ENCODE measurements around the gene FOXF2. TPM values are rescaled to one million over a fixed set of nuclear protein-coding genes. Genes with fewer than 3 reads are reported as not detected.
"Not testable (repeated sequence)": the region's sequence is repeated elsewhere in the genome, so short reads cannot be mapped to it uniquely, and the experiment has no call there.

FOXF2 gene
- not detected for total RNA-seq

- ChIA-PET CTCF (interaction anchor here (1.9 kb wide), 1 partner anchor 9 kb away, joined by 8 read pairs; no protein-coding TSS in a partner anchor), POLR2A (no interaction called here)
Observed at GRCh38 chr6:1389369-1390132, at the start of gene FOXF2. FOXF2 (plus strand) TSS chr6:1389576; CDS start chr6:1389948, 372 bp downstream.

DNA sequence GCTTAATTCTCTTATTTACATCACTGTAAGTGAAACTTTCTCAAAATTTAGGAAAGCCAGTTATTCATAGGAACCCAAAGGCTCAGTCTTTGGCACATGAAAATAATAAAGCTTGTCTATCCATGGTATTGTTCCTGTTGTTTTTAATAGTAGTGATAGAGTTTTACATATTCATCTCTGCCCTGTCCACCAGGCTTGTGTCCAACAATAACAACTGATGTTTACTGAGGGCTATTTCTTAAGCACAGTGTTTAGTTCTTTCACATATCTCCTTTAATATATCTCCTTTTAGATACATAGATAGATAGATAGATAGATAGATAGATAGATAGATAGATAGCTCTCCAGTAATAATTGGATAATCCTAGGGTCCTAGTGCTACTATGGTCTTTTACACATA is 43.3 kb upstream of the FOXF2 start:
- POLR2A ChIA-PET, result no interaction called here
- CTCF ChIA-PET, result no interaction called here

GRCh38 chr6:1346558-1347091 is 42.8 kb upstream of the FOXF2 start:
- POLR2A ChIA-PET, result no interaction called here
- CTCF ChIA-PET, result no interaction called here

DNA sequence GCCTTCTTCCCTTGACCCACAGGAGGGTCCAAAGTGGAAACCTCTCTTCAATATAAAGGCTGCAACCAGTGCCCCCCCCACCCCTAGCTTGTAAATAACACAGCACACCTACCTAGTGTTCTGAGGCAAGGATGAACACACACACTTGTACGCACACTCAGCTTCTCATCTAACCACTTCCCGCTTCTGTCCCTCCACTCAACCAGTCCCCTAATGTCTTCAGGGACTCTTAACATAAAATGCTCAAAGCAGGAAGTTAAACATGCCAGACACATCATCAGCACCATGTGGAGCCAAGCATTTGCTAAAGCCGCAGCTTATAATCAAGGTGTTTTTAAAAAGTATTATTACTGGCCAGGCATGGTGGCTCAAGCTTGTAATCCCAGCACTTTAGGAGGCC is 42.2 kb upstream of the FOXF2 start:
- ChIA-PET CTCF (interaction anchor here (0.6 kb wide), 1 partner anchor 37 kb away, joined by 3 read pairs; no protein-coding TSS in a partner anchor), POLR2A (no interaction called here)

DNA sequence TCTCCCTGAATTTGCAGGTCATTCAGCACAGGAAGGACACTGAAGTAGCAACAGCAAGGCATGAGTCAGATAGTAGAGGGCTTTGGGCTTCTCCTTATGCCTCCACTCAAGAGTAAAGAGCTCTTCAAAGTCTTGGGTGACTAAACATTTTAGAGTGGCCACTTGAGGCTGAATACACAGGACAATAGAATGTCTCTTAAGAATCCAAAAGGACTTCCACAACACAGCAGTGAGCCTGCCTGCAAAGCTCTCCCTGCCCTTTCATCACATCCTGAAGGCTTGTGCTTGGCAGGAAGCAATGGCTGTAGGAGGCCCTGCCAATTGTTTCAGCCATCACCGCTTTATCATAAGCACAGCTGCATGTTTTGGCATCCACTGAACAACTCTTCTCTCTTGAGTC is 40.7 kb upstream of the FOXF2 start:
- ChIA-PET CTCF (no interaction called here), POLR2A (no interaction called here)

DNA sequence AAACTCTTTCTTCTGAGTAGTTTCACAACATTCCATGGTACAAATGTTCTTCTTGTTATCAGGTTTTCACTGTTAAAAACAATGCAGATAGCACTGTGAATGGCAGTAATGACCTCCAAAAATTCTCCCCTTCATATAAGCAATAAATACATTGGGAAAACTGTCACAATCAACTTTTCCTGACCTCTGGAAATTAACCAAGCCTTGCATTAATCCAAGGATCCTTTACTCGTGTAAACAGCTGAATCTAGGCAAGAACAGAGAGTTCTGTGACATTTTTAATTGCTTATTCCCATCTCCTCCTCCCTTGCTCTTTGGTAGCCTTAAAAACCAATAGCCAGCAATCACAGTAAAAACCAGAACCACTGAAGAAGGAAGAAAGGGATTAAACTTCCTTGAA is 39.7 kb upstream of the FOXF2 start:
- CTCF ChIA-PET, result no interaction called here
- POLR2A ChIA-PET, result no interaction called here

GRCh38 chr6:1351381-1352008 is 37.9 kb upstream of the FOXF2 start:
- ChIA-PET CTCF (no interaction called here), POLR2A (no interaction called here)

GRCh38 chr6:1355068-1355467 is 34.3 kb upstream of the FOXF2 start:
- CTCF ChIA-PET, POLR2A ChIA-PET: not testable (repeated sequence)

- CTCF ChIA-PET, POLR2A ChIA-PET: not testable (repeated sequence)
Observed at GRCh38 chr6:1361717-1362116, 27.7 kb upstream of the FOXF2 start.

DNA sequence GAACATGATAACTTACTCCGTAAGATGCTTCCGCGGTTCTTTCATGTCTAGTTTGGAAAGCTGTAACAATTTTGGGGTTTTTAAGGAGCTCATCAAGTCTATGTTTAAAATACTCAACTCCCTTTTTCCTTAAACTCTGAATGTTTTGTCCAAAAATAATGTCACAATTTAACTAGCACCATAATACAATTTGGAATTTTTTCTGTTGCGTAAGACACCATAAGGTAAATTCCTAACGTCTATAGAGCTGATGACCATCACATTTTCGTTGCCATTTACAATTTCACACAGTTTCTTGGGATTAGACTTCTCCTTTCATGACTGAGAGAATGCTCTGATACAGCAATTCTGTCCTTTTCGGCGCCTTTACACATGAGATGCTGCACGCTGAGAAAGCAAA is 26.7 kb upstream of the FOXF2 start:
- ChIA-PET CTCF (no interaction called here), POLR2A (no interaction called here)

DNA sequence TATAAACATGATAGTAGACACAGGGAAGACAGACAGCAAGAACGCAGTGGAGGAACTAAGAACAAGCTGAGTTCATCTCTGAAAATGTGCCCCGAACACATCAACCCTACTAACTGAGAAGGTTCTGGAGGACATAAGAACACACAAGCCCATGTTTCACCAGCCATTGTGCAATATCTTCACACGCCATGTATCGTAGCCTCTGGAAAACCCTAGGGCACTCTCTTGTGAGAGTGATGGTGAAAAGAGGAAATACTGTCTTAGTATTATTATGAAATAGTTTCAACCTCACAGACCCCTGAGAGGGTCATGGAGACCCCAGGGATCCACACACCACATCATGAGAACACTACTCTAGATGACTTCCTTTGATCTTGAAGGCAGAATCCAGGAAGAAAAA is 26.1 kb upstream of the FOXF2 start:
- ChIA-PET CTCF (no interaction called here), POLR2A (no interaction called here)

DNA sequence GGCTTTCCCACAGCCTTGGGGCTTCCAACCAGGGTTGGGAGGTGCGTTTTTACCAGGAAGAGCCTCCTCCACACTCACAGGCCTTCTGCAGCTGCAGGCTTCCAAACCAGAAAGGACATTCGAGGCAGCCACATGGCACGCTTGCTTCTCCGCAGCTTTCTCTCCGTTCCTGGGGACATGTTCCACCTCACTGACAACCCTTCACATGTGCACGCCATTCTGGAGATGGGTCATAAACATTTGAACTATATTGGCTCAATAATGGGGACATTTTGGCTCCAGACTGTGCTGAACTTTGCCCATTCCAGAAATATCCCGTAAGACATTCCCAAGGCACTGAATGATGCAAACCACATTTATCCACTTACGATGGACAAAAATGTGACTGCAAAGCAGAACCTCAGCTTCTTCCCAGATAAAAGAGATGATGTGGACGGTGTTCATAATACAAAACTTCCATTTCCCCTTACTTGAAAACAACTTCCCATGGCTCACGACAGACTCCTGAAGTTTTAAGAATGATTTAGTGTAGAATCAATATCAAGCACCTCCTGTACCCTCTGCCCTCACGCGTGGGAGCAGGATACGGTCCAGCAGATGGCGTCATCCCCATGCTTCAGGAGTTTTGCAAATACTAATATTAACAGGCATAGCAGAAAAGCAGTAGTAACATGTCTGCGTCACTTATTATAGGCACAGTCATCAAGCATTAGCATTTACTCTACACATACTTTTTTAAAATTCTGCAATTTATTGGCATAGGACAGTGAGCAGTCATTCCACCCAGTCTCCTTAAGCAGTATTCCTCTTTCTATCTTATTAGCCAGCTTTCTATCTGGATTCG is 25.4 kb upstream of the FOXF2 start:
- CTCF ChIA-PET, result no interaction called here

GRCh38 chr6:1364791-1365190 is 24.6 kb upstream of the FOXF2 start:
- POLR2A ChIA-PET, result no interaction called here
- CTCF ChIA-PET, result no interaction called here

More for the DNA sequence above, 25.4 kb upstream of the FOXF2 start:
- POLR2A ChIA-PET, result no interaction called here

- CTCF ChIA-PET, result no interaction called here
- POLR2A ChIA-PET, result no interaction called here
Observed at GRCh38 chr6:1365686-1366085, 23.7 kb upstream of the FOXF2 start.

DNA sequence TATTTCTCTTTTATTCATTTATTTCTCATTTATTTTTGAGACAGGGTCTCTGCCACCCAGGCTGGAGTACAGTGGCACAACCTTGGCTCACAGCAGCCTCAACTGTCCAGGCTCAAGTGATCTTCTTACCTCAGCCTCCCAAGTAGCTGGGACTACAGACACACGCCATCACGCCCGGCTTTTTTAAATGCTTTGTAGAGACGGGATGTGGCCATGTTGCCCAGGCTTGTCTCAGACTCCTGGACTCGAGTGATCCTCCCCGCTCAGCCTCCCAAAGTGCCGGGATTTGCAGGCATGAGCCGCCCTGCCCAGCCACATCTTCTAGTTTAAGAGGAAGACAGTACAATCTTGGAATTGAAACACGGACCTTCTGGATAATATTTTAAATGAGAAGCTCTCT is 21.6 kb upstream of the FOXF2 start:
- ChIA-PET POLR2A (no interaction called here), CTCF (no interaction called here)

GRCh38 chr6:1368940-1369339 is 20.4 kb upstream of the FOXF2 start:
- POLR2A ChIA-PET, result no interaction called here
- CTCF ChIA-PET, result no interaction called here

DNA sequence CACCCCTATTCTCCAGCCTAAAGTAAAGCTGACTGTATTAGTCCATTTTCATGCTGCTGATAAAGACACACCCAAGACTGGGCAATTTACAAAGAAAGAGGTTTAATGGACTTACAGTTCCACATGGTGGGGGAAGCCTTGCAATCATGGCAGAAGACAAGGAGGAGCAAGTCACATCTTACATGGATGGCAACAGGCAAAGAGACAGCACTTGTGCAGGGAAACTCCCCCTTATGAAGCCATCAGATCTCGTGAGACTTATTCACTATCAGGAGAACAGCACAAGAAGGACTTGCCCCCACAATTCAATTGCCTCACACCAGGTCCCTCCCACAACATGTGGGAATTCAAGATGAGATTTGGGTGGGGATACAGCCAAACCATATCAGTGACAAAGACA is 19.7 kb upstream of the FOXF2 start:
- POLR2A ChIA-PET, result not testable (repeated sequence)

DNA sequence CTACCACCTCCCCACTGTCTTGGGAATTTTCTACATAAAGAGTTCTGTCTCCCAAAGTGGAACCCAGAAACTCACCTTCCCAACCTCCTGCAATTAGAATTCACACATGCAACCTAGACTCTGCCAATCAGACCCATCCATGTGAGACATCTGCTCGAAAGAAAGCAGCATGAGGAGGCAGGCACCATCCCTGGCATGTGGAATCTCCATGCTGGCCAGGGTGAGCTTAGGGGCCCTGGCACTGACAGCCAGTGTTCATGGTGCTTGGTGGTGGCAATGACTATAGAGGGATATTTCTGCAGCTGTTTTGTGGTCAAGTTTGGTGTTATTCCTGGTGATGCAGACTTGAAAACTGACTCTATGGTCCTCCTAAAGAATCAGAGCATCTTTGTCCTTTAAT is 17.4 kb upstream of the FOXF2 start:
- POLR2A ChIA-PET, result no interaction called here
- CTCF ChIA-PET, result interaction anchor here (0.8 kb wide), 1 partner anchor 25 kb away, joined by 3 read pairs; no protein-coding TSS in a partner anchor

More for the DNA sequence above, 19.7 kb upstream of the FOXF2 start:
- CTCF ChIA-PET, result not testable (repeated sequence)

- ChIA-PET CTCF (interaction anchor here (0.8 kb wide), 1 partner anchor 24 kb away, joined by 3 read pairs; no protein-coding TSS in a partner anchor), POLR2A (no interaction called here)
Observed at GRCh38 chr6:1372690-1373089, 16.7 kb upstream of the FOXF2 start.

DNA sequence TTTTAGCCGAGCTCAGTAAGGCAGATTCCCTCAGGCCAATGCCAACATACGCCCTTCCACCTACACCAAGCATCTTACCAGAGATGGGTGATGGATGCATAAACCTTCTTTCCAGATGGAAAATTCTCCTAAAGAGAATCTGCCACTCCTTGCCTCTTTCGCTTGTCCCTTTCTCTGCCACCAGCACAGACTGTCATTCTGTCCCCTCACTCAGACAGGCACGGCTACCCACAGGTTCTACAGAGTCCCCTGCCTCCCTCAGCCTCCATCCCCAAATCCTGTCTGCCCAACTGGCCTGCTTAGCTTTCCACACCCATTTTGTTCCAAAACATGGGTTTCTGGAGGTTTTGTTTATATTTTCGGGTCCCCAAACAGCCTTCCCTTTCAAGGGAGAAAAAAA is 12.7 kb upstream of the FOXF2 start:
- CTCF ChIA-PET, result no interaction called here
- POLR2A ChIA-PET, result no interaction called here

- ChIA-PET CTCF (interaction anchor here (1.1 kb wide), 1 partner anchor 579 kb away, joined by 3 read pairs; no protein-coding TSS in a partner anchor), POLR2A (no interaction called here)
Observed at GRCh38 chr6:1377526-1377925, 11.8 kb upstream of the FOXF2 start.
